Anterior cingulate cortex (tissue), 58 donors: Measurements from ENCODE around the gene GEMIN5.

Source experiments
- DNase-seq, 58 donors: peaks; one replicate each; lab custom pipeline; 2025; lab: John Stamatoyannopoulos, UW

GEMIN5 gene

DNA sequence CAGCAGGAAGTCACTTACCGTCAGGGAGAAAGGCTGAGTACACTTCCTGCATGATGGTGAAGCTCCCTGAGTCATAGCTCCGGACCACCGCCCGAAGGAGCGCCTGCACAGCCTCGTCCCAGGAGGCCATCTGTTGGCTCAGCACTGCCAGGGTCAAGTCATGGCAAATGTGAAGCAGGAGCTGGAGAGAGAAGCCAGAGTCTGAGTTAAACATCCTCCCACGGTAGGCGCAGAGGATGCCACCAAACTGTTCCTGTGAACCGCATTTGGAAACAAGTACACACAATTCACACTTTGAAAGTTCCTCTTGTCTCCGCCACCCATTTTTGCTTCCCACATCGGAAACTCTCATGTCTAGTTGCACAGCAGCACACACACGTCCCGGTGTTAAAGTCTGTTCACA, 45.6 kb downstream of the GEMIN5 start:
- DNase-seq, result peak in 7 of 58 donors; percentile 2 to 49 (median 8)

DNA sequence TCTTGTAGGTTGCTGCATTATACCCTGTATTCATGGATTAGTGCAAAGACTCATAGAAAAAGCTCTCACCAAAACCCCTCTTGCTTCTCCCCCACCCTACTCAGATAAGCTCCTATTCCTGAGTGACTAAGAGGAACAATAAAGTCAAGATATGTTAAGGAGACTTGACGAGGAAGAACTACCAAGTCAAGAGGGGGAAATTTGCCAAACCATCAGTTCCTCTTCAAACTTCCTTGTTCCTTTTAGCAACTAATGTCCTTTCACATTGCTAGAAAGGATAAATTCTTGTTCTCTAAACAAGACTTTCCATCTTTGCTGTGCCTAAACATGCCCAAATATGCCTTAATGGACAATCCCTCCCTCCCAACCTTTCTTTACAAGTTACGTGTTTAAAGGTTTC, 52.6 kb downstream of the GEMIN5 start:
- DNase-seq, result no peak

DNA sequence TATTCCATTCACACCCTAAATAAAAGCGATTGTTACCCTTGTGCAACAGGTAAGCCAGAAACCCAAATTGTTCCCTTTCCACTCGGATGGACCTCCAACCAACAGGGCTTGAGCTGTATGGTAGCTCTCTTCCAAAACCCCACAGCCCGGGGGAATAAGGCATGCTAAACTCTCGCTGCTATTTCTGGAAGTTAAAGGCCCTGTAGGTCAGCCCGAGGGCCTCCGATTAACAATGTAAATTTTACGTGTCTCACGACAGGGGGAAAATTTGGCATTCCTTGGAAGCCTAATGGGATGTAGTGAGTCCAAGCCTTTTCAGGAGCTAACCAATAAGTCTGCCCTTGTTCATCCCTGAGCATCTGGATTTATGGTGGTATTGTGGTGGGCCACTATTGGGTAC, 53.6 kb downstream of the GEMIN5 start:
- DNase-seq, result no peak

DNA sequence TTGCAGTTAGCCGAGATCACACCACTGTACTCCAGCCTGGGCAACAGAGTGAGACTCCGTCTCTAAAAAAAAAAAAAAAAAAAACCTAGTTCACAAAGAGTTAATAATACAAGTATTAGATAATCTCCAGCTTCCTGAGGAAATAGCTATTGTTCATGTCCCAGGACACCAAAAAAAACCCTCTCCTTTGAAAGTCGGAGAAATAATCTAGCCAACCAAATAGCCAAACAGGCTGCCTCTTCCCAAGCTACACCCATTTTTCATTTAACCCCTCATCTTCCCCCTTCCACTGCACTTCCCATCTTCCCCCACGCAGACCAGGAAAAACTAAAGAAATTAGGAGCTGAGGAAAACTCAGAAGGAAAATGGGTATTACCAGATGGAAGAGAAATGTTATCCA, 56.0 kb downstream of the GEMIN5 start:
- DNase-seq, result no peak

DNA sequence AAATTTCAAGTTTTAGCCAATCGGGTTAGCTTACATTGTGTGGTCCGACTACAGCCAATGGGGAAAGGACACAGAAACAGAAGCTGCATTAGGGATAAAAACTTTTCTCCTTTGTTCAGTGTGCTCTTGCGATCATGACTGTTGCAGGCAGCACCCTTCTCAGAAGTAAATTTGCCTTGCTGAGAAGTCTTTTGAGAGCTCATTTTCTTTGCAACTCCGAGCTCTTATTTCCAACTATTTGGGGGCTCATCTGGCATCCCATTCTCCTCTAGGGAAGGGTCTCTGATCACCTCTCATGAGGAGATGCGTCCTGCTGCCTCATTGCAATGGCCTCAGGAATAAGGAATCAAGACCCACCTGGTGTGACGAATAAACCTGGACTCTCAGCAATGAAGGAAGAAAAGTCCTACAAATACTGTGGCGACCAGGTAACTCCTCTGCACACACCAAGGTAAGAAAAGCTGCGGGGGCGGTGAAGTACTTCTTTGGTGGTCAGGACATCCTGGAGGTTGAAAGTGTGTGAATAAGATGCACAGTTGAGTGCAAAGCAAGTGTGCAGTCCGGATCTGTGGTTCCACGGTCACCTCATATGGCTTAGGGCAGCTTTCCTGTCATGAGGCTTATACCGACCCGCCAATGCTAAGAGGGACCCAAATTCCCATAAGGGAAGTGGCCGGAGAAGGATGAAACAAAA, 59.2 kb downstream of the GEMIN5 start:
- no peak for DNase-seq

DNA sequence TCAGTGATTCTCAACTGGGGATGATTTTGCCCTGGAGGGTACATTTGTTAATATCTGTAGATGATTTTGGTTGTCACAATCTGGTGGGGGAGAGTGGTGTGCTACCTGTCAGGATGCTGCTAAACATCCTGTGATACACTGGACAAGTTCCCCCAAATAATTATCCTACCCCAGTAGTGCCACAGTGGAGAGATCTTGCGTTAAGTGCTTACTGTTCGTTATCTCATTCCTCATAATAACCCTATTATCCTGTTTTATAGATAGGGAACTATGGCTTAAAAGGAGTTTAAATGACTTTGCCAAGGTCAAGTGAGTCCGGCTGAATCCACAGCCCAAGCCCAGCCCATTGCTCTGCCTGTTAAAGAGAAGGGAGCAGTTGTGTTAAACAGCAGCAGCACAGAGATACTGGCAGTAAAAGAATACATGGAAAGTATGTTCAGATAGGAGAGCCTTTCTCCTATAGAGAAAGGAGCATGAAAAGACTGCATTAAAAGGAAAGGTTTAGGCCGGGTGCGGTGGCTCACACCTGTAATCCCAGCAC, 64.2 kb downstream of the GEMIN5 start:
- DNase-seq, result no peak

DNA sequence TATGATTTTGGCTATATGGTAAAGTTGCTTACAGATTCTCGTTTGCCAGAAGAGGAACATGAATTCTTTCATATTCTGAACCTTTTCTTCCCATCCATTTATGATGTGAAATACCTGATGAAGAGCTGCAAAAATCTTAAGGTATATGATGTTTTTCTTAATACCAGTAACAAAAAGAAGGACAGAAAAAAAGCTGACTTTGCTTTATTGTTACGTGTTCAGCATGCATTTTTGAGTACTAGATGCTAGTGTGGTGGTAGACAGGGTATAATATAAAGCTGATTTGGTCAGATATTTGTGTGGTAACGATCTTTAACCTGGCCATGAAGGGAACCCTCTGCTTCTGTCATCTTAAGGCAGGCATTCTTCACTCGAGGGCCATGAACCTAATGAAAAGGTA, 66.3 kb downstream of the GEMIN5 start:
- no peak for DNase-seq

DNA sequence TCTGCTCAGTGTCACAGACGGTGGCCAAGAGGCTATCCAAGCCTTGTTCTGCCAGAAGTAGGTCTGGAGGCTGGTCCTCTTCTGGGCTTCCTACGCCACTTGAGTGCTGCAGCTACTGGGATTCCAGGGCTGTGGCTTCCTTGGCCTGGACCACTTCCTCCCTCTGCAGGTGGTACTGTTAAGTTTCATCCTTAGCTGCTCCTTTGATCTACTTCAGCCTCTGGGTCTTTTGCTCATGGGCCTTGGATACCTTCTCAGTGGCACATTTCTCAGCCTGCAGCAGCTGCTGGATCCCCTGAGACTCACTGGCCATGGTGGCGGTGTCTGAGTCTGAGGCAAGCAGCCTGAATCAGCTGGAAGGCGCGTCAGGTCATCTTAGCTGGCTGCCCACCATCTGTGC, 69.3 kb downstream of the GEMIN5 start:
- DNase-seq, result no peak

DNA sequence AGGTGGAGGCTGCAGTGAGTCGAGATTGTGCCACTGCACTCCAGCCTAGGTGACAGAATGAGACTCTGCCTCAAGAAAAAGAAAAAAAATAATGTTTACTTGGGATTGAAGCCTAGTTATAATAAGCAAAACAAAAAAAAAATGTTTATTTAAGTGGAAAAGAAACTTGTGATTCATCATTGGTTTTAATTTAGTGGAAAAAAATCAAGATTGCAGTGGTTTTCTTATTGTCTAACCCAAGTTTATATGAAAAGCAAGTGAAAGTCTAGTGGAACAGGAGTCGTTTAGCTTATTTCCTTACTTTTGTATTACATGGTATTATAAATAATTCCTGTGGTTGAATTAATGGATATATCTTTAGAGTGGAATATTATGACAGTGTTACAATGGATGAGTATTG, 71.2 kb downstream of the GEMIN5 start:
- no peak for DNase-seq

DNA sequence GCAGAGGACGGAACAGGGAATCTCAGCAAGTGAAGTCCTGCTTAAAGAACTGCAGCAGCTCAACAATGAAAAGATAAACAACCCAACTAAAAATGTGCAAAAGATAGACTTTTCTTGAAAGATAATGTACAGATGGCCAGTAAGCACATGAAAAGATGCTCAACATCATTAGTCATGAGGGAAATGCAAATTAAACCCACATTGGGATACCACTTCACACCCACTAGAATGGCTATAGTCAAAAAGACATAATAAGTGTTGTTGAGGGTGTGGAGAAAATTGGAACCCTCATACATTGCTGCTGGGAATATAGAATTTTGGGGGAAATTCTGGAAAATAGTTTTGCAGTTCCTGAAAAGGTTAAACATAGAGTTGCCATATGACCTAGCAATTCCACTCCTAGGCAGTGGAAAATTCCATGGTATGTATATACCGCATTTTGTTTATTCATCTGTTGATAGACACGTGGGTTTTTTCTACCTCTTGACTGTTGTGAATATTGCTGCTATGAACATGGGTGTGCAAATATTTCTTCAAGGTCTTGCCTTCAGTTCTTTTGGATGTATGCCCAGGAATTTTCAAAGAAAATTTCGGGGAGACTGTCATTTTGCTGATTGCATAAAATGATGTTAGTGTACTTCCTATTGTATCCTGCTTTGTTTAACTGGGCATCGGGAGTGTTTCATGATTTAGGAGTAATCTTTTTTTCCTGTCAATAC, 72.4 kb downstream of the GEMIN5 start:
- DNase-seq, result peak in 1 of 58 donors; percentile 21

DNA sequence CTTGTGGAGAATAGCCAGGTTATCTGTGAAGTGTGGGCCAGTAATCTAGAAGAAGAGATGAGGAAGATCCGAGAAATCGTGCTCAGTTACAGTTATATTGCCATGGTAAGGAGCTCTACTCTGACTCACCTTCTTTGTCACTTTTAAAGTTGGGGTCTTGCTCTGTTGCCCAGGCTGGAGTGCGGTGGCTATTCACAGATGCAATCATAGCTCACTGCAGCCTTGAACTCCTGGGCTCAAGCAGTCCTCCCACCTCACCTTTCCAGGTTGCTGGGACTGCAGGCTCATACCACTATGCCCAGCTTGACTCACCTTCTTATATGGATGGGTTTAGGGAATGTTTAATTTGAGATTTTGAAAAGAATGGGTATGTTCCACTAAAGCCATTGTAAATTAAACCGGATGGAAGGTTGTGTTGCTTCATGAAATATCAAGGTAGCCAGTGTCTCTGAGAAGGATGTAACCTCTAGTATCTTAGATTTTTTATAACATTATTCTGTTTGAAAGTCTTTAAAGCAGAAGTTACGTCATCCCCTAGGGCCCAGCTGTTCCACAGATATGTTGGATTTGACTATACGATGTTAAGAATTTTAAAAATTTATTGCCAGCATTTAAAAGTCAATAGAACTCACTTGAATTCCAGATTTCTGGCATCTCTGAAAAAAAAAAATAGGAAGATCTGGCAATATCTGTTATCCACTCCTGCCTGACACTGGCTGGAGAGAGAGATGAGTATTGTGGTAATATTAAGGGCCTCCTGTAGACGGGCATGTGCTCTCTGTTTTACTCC, 74.5 kb downstream of the GEMIN5 start:
- no peak for DNase-seq

DNA sequence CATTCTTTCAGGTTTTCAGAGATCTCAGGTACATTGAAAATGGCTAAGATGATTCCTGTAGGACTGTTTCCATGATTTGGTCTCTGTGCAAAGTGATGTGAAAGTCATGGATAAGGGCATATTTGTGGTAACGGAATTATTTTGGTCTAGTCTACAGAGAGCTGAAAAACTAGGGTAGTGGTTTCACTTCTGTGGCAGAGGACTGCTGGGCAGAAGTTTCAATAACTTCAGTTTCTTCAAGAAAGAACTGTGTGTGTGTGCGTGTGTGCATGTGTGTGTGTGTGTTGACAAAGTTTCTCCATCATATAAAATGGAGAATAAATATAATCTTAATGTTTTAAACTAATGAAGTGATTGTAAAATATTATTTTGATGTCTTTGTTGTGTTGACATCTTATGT, 75.2 kb downstream of the GEMIN5 start:
- DNase-seq, result no peak

DNA sequence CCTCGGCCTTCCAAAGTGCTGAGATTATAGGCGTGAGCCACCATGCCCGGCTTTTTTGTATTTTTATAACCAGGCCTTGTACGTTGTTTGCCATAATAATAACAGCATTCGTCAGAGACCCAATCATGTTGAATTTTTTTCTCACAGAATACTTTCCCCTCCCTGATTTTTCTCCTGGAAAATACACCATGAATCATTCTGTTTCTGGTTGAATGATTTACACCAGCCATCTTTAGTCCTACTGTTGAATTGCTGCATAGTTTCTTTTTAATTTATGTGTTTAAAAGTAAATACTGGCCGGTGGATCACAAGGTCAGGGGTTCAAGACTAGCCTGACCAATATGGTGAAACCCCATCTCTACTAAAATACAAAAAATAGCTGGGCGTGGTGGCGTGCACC, 76.1 kb downstream of the GEMIN5 start:
- no peak for DNase-seq

DNA sequence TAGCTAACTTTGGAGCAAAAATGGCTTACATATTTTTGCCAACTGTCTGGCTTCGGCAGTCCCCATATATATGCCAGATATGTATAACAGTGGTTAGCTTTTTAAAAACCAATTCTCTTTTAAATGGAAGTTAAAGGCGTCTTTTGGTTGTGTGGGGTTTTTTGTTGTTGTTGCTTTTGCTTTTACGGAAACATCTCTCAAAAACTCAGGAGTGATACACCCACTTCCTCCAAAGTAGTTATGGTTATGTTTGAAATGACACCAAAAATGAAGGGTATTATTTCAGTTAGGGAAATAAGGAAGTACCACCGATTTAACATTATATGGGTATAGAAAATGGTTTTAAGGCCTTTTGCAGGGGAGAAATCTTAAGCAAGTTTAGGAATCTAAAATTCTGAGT, 77.2 kb downstream of the GEMIN5 start:
- no peak for DNase-seq

DNA sequence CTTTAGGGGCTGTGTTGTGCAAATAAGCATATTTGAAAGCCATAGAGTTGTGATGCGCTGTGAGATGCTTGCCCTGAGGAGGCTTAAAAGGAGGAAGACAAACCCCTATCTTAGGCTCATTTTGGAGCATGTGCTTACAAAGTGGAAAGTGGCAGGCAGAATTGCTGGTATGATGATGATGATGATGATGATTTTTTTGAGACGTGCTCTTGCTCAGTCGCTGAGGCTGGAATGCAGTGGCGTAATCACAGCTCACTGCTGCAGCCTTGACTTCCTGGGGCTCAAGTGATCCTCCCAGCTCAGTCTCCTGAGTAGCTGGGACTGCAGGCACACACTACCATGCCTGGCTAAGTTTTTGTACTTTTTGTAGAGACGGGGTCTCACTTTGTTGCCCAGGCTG, 77.9 kb downstream of the GEMIN5 start:
- DNase-seq, result no peak

DNA sequence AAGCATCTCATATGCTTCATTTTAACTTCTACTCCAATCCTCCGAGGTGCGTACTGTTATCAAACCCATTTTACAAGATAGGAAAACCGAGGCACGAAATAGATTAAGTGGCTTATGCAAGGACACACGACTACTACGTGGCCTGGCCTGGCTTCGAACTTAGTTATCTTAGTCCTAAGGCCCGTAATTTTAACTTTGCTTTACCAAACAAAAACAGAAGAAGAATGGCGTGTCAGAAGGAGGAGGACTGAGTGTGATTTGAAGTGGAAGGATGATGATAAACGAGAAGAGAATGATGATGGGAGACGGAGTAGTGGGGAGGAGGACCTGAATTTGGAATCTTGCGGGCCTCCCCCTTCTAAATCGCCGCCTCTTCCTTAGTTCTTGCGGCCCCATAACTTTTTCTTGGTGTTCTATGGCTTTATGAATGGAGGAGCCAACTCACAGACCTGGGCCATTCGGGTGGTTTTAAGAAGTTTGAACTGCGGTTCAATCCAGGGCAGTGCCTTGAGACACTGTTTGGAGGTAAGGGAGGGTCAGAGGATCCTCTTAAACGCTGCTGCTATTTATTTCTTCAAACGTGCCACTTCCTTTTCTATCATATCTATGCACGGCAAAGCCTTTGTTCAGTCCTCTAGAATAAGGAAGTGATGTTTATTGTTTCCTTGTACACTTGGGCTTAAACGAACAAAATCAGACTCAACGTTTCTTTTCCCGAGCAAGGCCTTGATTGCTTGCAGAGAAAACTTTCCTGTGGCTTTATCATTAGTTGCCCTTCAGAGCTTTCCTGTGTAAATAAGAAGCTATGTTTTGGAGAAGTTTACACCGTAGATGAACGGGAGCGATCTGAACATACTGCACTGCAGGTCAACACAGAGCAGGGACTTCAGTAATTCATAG, 78.8 kb downstream of the GEMIN5 start:
- DNase-seq, result no peak

DNA sequence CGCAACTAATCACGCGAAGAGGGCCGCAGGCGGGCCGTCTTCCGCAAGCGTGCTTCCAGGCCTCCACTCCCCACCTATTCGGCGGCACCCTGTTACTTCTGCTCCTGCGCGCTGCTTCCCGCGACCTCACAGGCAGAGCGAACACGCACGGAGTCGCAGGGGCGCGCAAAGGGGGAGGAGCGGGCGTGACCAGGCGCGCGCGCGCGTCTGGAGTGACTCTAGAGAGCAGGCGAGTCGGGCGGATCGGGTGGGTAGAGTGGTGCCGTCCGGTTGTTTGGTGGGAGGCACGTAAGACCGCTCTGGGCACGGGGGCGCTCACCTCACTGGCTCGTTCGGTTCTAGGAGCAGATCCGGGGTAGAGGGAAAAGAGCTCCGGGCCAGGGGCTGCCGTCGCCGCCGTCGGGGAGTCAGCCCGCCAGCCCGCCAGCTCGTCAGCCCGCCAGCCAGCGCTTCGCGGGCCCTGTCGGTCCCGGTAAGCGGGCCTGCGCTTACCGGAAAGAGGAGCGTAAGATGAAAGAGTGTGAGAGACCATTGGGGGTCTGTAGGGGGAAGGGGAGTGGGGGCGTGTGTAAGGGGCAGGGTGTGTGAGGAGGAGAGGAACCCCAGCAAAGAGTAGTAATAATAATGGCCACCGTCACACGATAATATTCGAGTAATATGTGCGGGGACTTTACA, 79.6 kb downstream of the GEMIN5 start, which contains the start of gene CNOT8:
Gene CNOT8 (plus strand): TSS at position 331 of the 675 bp plus-strand sequence. CDS start 4,652 bp downstream, outside the sequence.
- DNase-seq, result peak; percentile 91 to 100 (median 98)

DNA sequence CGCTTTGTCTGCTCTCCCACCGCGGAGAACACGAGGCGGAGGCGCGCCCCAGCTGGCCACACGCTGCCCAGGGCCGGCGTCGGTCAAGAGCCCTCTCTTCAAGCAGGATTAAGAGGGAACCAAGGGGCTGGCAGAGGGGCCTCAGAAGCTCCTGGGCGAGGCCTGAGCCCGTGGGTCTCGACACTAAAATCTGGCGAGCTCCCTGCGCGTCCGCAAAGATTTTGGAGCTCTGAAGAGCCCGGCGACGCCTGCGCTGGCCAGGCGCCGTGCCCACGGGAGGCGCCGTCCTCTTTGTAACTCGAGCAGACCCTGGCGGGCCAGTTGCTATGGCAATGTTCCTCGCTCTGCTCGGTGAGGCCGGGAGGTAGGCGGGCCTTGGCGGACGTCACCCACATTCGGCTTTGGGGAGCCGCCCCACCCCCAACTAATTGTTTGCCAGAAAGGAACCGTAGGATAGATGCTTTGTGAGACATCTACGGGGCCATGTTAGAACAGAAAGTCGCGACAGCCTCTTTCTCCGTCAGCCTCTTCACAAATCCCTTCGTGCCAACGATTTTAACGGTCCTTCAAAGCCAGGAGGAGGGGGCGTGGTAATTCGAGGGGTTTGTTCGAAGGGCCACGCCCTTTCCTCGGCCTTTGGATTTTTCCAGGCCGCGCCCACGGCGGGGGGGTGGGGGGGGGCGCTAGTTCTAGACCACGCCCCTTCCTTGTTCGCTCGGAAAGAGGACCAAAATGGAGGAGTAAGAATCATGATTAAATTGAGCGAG, 80.3 kb downstream of the GEMIN5 start:
- peak; percentile 84 to 100 (median 94) for DNase-seq

DNA sequence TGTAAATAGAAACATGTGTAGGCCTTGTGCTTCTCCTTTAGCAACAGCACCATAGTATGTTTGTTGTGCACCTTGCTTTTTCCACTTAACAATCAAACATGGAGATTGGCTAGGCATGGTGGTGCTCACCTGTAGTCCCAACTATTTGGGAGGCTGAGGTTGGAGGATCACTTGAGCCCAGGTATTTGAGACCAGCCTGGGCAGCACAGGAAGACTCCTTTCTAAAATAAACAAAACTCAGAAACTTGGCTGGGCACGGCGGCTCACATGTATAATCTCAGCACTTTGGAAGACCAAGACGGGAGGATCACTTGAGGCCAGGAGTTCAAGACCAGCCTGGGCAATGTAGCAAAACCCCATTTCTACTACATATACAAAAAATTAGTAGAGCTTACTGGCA, 86.7 kb downstream of the GEMIN5 start:
- no peak for DNase-seq
